K562 (cell line): ENCODE measurements around the gene TUT7. TPM values are rescaled to one million over a fixed set of nuclear protein-coding genes. Genes with fewer than 3 reads are reported as not detected.

Source experiments
- ATAC-seq: fragments of 200-7000 bp; cut with Tn5 transposase; 3 replicates; pipeline ENCODE4 v1.9.1; 2020; ENCODE audit warnings: moderate library complexity
- BruUV-seq: library from RNA; stranded (reverse); fragments of 400-500 nt; replicated peaks from 2 replicates; lab custom pipeline; 2021; lab: Mats Ljungman, UMichigan
- CTCF ChIA-PET: fragments of 300-600 bp; formaldehyde crosslinking; extraction: SDS; loops from one replicate; lab custom pipeline; 2021; ENCODE audit warnings: low intra/inter-chr PET ratio; lab: Yijun Ruan, JAX
- POLR2A ChIA-PET: fragments of 300-600, 350-650 bp; sonication (Branson Sonifier 250); formaldehyde crosslinking; extraction: SDS; loops from one replicate; lab custom pipeline; 2021; ENCODE audit warnings: antibody characterized with exemption, inconsistent platforms; lab: Yijun Ruan, JAX
- DNase-seq, 4 experiments: peaks; one replicate each; pipeline versions ENCODE4 v3.0.0 to v3.0.0-alpha.2; 2011 to 2018; ENCODE audit warnings: low spot score in 3 of 4, mixed read lengths in 3 of 4; ENCODE audit errors: extremely low read depth in 1 of 4
- FAIRE-seq: peaks from 2 replicates; lab custom pipeline; 2011; peaks lifted over from hg19 to GRCh38; lab: Jason Lieb, UNC
- H2AFZ ChIP-seq: 2 replicates; pipeline ENCODE4 v1.6.0; 2011; ENCODE audit warnings: low read depth, low read length, control low read depth, inconsistent platforms
- H3K27ac ChIP-seq: fragments of 200-600 bp; 3 replicates; pipeline ENCODE4 v1.8.0; 2011; ENCODE audit warnings: low read depth, mild to moderate bottlenecking, control low read depth, inconsistent platforms, low read length, moderate library complexity, mixed read lengths; ENCODE audit errors: extremely low read depth
- H3K27me3 ChIP-seq, 2 experiments: fragments of 300-600 bp in 1 of 2; 2 replicates in 1 of 2; 3 replicates in 1 of 2; pipeline versions ENCODE4 v1.6.0 to v1.8.0; 2011; ENCODE audit warnings: inconsistent platforms in 2 of 2, low read length in 2 of 2, mild to moderate bottlenecking in 1 of 2, mixed read lengths in 1 of 2, moderate library complexity in 1 of 2; ENCODE audit not compliant: control insufficient read depth in 2 of 2, insufficient read depth in 2 of 2
- H3K36me3 ChIP-seq: fragments of 300-600 bp; 3 replicates; pipeline ENCODE4 v1.8.0; 2011; ENCODE audit warnings: mild to moderate bottlenecking, low read length, inconsistent platforms; ENCODE audit not compliant: control insufficient read depth, insufficient read depth
- H3K4me1 ChIP-seq, 2 experiments: fragments of 200-600 bp in 1 of 2; replicated peaks in 1 of 2; 2 replicates in 1 of 2; 3 replicates in 1 of 2; pipeline versions ENCODE4 v1.5.1 to v1.8.0; 2011; ENCODE audit warnings: inconsistent platforms in 2 of 2, low read length in 2 of 2, mild to moderate bottlenecking in 1 of 2, mixed read lengths in 1 of 2, moderate library complexity in 1 of 2; ENCODE audit not compliant: control insufficient read depth in 2 of 2, insufficient read depth in 2 of 2
- H3K4me2 ChIP-seq: 2 replicates; pipeline ENCODE4 v1.6.1; 2011; ENCODE audit warnings: low read length, control low read depth, inconsistent platforms, mixed read lengths; ENCODE audit not compliant: insufficient read depth
- H3K4me3 ChIP-seq: fragments of 200-600 bp; sonication (generic), shearing (Covaris generic); 2 replicates; pipeline ENCODE4 v1.5.1; 2016; ENCODE audit warnings: control low read depth, inconsistent platforms
- H3K79me2 ChIP-seq: fragments of 200-600 bp; 3 replicates; pipeline ENCODE4 v1.8.0; 2011; ENCODE audit warnings: low read length, inconsistent platforms; ENCODE audit not compliant: control insufficient read depth, insufficient read depth
- H3K9ac ChIP-seq, 2 experiments: 2 replicates each; pipeline versions ENCODE4 v1.6.0 to v1.6.1; 2011; ENCODE audit warnings: low read depth in 2 of 2, low read length in 2 of 2, control low read depth in 1 of 2, inconsistent platforms in 1 of 2, mild to moderate bottlenecking in 1 of 2, mixed read lengths in 1 of 2; ENCODE audit not compliant: insufficient read depth in 1 of 2
- H3K9me1 ChIP-seq: one replicate; pipeline ENCODE4 v1.6.0; 2011; ENCODE audit warnings: inconsistent platforms, mild to moderate bottlenecking, low read length, moderate library complexity; ENCODE audit not compliant: control insufficient read depth, insufficient read depth
- H3K9me3 ChIP-seq: replicated peaks from 2 replicates; pipeline ENCODE4 v1.5.1; 2011; ENCODE audit warnings: low read depth, low read length, inconsistent platforms; ENCODE audit not compliant: control insufficient read depth, insufficient read depth
- H4K20me1 ChIP-seq: replicated peaks from 2 replicates; pipeline ENCODE4 v1.6.1; 2011; ENCODE audit warnings: low read length, inconsistent platforms, mixed read lengths; ENCODE audit not compliant: control insufficient read depth, insufficient read depth
- CREB3L1 ChIP-seq: fragments of 450-650 bp; IDR thresholded peaks from 2 replicates; pipeline ENCODE4 v1.6.1; 2014; ENCODE audit warnings: low read depth, mild to moderate bottlenecking, moderate library complexity, borderline replicate concordance
- HCFC1 ChIP-seq: IDR thresholded peaks from 2 replicates; pipeline ENCODE4 v1.6.1; 2012; ENCODE audit warnings: low read depth, low read length, improper control_type of control experiment
- NCOA4 ChIP-seq: fragments of 450-650 bp; IDR thresholded peaks from 2 replicates; pipeline ENCODE4 v1.6.1; 2018; ENCODE audit warnings: mild to moderate bottlenecking; ENCODE audit not compliant: partially characterized antibody
- NR0B1 ChIP-seq: fragments of 450-650 bp; IDR thresholded peaks from one replicate; pipeline ENCODE4 v1.6.1; 2018; ENCODE audit warnings: mild to moderate bottlenecking, moderate library complexity; ENCODE audit not compliant: partially characterized antibody
- SAP30 ChIP-seq: fragments of 200-600 bp; sonication (generic); IDR thresholded peaks from 2 replicates; pipeline ENCODE4 v1.6.1; 2012; ENCODE audit warnings: borderline replicate concordance, low read depth, mild to moderate bottlenecking, moderate library complexity, low read length, control low read depth, inconsistent platforms; ENCODE audit not compliant: insufficient read depth, poor library complexity, severe bottlenecking
- SPI1 ChIP-seq: IDR thresholded peaks from 2 replicates; pipeline ENCODE4 v1.6.1; 2011; ENCODE audit warnings: low read depth, low read length, control low read depth, borderline replicate concordance
- ZBTB40 ChIP-seq, 2 experiments: fragments of 450-650 bp in 1 of 2; sonication (generic) in 1 of 2; formaldehyde crosslinking in 1 of 2; IDR thresholded peaks; 2 replicates each; pipeline versions ENCODE4 v1.7.1 to v1.9.0; 2016 to 2022; ENCODE audit warnings: inconsistent platforms in 1 of 2, mild to moderate bottlenecking in 1 of 2, missing genetic modification reagents in 1 of 2
- ZNF766 ChIP-seq: fragments of 200-800 bp; sonication (Bioruptor generic); conservative IDR thresholded peaks from 2 replicates; pipeline ENCODE4 v1.6.1; 2016; ENCODE audit warnings: missing genetic modification characterization, missing compliant biosample characterization
- WGBS: fragments of 100-300 bp; shearing (Covaris generic); methylation state at CpG from one replicate; pipeline ENCODE4 v1.1.6; 2016; ENCODE audit warnings: low coverage, mixed read lengths; ENCODE audit not compliant: insufficient coverage; ENCODE audit errors: missing lambda C conversion rate; 5-methylcytosine and 5-hydroxymethylcytosine counted together
- in situ Hi-C: fragments of 300-500 bp; cut with MboI; formaldehyde crosslinking; loops from 4 replicates; pipeline ENCODE4 v1.15.0; 2018; ENCODE audit warnings: inconsistent platforms, mixed read lengths
- intact Hi-C: fragments of 100-400 bp; cut with micrococcal nuclease; formaldehyde crosslinking; loops from 2 replicates; pipeline ENCODE4 v1.14.2; 2022
- polyA plus RNA-seq, 8 experiments: library from polyadenylated mRNA; depleted of rRNA in 4 of 8; stranded (reverse) in 5 of 8; unstranded in 3 of 8; fragments of >200 nt; fragmentation: Nextera tagmentation in 2 of 8; fragmentation: Illumina TruSeq in 1 of 8; extraction: Ambion mirVana in 2 of 8; extraction: Trizol in 1 of 8; gene quantifications; 2 replicates each; pipeline versions ENCODE4 v1.2.1 to v1.2.3, GENCODE V29; 2011 to 2014; ENCODE audit warnings: inconsistent platforms in 1 of 8, missing spikeins in 1 of 8
- total RNA-seq, 7 experiments: library from RNA; depleted of rRNA in 6 of 7; stranded (reverse); fragments of >200 nt in 6 of 7; fragmentation: Illumina TruSeq in 2 of 7; extraction: Trizol in 2 of 7; gene quantifications; 2 replicates each; pipeline versions ENCODE4 v1.2.1 to v1.2.3, GENCODE V29; 2011 to 2021; ENCODE audit warnings: low replicate concordance in 1 of 7

The TUT7 gene
- total and polyA plus RNA-seq, 9 of the 15 experiments (the other 6 are each of a cell fraction or from before 2014, with no cell fraction given): 5.9 to 26.9 (median 15.2) TPM

GRCh38 chr9:86321373-86321772, 32.8 kb downstream of the TUT7 start (continued):
- no peak for TF ChIP-seq SAP30
- TF ChIP-seq SPI1: no peak
- no peak for TF ChIP-seq HCFC1
- TF ChIP-seq NR0B1: no peak
- TF ChIP-seq NCOA4: no peak
- TF ChIP-seq CREB3L1: no peak
- TF ChIP-seq, all 486 proteins: peak for 0

- no peaks in the 10 kb centered on the region for H3K27me3 ChIP-seq
- peaks cover 79% of the 10 kb centered on the region; the same call in 2 of the 3 replicates for H3K36me3 ChIP-seq
- BruUV-seq: no TSS peak
- POLR2A ChIA-PET: no interaction called here
- 93% methylated on average over 4 of the region's 4 CpGs for WGBS
- no peak overlapping the region for H3K9ac ChIP-seq
- intact Hi-C loops (no loop called here), in situ Hi-C loops (no loop called here)
- ATAC-seq (no peak), DNase-seq (no peak), FAIRE-seq (no peak)
- CTCF ChIA-PET: no interaction called here
- no peak overlapping the region for H3K4me3 ChIP-seq
- no peak overlapping the region for H3K27ac ChIP-seq
- no peak overlapping the region for H3K4me2 ChIP-seq
- no peaks in the 10 kb centered on the region for H3K9me3 ChIP-seq
- H2AFZ ChIP-seq: no peak overlapping the region
- no peaks in the 10 kb centered on the region for H4K20me1 ChIP-seq
- no peaks in the 10 kb centered on the region for H3K79me2 ChIP-seq
- H3K9me1 ChIP-seq: no peaks in the 10 kb centered on the region
- no peaks in the 10 kb centered on the region for H3K4me1 ChIP-seq
- TF ChIP-seq ZBTB40 (IDR thresholded peaks at IDR 0.05): peak; percentile 85
- no peak for TF ChIP-seq ZBTB40 (CRISPR knock-in tag; IDR thresholded peaks at IDR 0.05)
- no peak for TF ChIP-seq ZNF766
These were observed 36.0 kb downstream of the TUT7 start for GRCh38 chr9:86318187-86318586.
